PFSK-1 (cell line): ENCODE measurements around the gene PPP1R8.

Source experiments
- FOXP2 ChIP-seq: optimal IDR thresholded peaks from 2 replicates; pipeline ENCODE3; 2011; ENCODE audit warnings: borderline replicate concordance, control low read depth, inconsistent platforms; ENCODE audit not compliant: insufficient read depth; ENCODE audit errors: extremely low read length, extremely low read depth
- POLR2AphosphoS5 ChIP-seq: IDR thresholded peaks from 2 replicates; pipeline ENCODE4 v1.6.1; 2012; ENCODE audit warnings: low read depth, mild to moderate bottlenecking, control low read depth, low read length, moderate library complexity
- TAF1 ChIP-seq: IDR thresholded peaks from 2 replicates; pipeline ENCODE4 v1.6.1; 2012; ENCODE audit warnings: low read length, control low read depth, borderline replicate concordance; ENCODE audit not compliant: insufficient read depth

DNA sequence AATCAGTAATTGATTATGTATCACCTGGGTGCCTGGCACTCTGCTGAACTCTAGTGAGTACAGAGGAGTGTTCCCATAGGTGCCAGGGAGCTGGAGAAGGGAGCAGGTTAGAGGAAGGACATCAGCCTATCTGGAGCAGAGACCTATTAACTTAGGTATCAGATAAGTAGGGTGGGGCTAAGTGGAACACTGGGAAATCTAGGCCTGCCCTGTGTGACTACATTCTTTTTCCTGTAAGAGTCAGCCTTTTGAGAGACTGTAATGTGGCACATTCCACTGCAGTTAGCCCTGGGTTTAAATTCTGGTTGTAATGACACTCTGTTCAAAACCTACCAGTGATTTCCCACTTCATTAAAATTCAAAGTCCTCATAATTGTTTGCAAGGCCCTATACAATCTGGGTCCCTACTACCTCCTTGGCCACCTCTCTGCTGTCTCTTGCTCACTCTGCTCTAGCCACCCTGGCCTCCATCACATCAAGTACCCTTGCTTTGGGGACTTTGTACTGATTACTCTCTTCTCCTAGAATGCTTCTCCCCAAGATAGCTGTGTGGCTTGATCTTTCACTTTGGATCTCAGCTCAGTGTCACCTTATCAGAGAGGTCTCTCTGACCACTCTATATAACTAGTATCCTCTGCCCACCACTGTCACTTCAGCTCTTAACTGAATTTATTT is 44.7 kb upstream of the PPP1R8 start:
- TF ChIP-seq TAF1: no peak
- TF ChIP-seq POLR2AphosphoS5: no peak
- TF ChIP-seq FOXP2: no peak
